ENCODE data around the gene SYPL2. TPM values are rescaled to one million over a fixed set of nuclear protein-coding genes. Genes with fewer than 3 reads are reported as not detected.

The SYPL2 gene
- total RNA-seq, result not detected

DNA sequence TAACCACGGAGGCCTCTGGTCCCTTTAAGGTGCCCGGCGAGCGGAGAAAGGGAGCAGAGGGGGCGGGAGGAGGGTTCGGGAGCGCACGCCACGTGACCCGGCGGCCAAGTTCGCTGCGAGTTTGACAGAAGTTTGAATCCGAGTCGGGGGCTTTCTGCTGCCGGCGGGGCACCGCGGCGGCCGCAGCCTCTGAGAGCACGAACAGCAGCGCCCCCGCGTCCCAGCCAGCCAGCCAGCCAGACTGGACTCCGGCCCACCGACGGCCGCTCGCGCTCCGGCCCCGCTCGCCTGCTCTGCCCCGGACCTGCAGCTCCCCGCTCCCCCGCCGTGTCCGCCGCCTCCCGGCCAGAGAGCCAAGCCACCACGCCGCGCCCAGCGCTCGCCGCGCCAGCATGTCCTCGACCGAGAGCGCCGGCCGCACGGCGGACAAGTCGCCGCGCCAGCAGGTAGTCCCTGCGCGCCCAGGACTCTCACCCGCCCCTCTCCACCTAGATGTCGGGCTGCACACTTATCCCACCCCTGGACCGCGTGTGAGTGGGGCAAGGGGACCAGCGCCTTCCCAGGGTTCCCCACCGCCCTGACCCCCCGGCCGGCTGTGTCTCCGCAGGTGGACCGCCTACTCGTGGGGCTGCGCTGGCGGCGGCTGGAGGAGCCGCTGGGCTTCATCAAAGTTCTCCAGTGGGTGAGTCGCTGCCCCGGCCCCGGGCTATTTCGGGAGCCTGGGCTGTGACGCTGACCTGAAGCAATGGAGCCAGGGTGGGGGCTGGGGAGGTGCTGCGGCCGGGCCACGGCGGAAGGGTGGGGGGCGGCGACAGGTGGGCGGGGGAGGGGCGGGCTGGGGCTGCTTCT, at the start of gene SYPL2:
TSS of gene SYPL2 (plus strand) at position 95 of the 849 bp plus-strand sequence. CDS start at position 393, 298 bp downstream.

GRCh38 chr1:109426281-109427170, 39.8 kb upstream of the SYPL2 start, which contains the start of gene PSMA5:
PSMA5 (minus strand) TSS chr1:109426448; CDS start chr1:109426330, 118 bp downstream.

DNA sequence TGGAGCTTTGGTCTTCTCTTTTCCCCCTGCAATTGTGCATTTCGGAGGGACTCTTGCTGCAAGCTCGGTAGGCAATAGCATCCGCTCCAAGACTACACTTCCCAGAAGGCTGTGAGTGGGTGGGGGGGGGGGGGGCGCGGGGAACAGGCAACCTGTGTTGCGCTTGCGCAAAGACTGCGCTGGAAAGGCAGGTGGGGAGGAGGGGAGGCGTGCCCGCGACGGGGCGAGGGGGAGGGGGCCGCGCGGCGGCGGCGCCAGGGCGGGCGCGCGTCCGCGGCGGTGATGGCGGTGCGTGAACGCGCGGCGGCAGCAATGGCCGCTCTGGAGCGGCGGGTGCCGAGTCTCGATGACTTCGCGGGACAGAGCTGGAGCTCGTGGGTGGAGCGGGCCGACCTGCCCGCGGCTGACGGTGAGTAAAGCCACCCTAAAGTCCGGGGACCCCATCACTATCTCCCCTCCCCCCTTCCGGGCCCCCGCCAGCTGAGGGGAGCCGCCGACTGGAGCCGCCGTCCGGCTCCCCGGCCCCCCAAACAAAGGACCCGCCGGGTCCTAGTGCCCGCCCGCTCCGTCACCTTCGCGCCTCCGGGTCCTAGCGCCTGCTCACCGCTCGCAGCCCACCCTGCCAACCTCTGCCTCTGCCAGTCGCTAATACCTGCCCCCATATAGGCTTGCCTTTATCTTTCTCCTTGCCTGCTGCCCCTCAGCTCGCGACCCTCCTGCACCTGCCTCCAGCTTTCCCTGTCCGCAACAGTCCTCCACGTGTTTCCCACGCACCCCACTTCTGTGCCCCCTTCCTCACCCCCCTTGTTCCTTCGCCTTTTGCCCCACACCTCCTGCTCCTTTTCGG, 17.5 kb downstream of the SYPL2 start, which contains the start of gene ATXN7L2:
TSS of gene ATXN7L2 (plus strand) at position 234 of the 847 bp plus-strand sequence. CDS start at position 283, 49 bp downstream.

DNA sequence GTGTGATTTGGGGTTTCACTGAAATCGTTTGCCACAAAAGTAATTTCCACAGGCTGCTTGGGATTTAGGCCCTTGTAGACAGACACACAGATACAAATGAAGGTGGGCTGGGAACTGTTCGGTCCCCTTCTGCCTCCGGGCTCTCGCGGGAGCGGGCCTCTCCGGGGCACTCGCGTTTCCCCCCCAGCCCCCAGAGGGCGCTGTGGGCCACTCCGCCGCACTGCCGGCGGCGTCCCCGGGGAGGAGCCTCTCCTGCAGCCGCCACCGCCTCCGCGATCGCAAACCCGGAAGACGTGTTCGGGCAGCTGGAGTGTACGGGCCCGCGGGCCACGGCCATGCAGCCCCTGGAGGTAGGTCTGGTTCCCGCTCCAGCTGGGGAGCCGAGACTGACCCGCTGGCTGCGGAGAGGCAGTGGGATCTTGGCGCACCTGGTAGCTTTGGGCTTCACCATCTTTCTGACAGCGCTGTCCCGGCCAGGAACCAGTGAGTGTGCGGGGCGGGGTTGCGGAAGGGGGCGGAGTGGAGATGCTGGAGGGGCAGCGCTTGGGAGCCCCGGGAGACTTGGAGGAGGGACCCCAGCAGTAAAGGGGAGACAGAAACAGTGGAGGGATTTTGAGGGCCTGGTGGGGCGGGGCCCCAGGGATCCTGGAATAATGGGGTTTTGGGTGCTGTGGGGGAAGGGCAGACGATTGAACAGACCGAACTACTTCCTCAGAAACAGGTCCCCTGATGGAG, 27.6 kb downstream of the SYPL2 start, which contains the start of gene CYB561D1:
TSS of gene CYB561D1 (plus strand) at position 290 of the 735 bp plus-strand sequence. CDS start at position 336, 46 bp downstream.

DNA sequence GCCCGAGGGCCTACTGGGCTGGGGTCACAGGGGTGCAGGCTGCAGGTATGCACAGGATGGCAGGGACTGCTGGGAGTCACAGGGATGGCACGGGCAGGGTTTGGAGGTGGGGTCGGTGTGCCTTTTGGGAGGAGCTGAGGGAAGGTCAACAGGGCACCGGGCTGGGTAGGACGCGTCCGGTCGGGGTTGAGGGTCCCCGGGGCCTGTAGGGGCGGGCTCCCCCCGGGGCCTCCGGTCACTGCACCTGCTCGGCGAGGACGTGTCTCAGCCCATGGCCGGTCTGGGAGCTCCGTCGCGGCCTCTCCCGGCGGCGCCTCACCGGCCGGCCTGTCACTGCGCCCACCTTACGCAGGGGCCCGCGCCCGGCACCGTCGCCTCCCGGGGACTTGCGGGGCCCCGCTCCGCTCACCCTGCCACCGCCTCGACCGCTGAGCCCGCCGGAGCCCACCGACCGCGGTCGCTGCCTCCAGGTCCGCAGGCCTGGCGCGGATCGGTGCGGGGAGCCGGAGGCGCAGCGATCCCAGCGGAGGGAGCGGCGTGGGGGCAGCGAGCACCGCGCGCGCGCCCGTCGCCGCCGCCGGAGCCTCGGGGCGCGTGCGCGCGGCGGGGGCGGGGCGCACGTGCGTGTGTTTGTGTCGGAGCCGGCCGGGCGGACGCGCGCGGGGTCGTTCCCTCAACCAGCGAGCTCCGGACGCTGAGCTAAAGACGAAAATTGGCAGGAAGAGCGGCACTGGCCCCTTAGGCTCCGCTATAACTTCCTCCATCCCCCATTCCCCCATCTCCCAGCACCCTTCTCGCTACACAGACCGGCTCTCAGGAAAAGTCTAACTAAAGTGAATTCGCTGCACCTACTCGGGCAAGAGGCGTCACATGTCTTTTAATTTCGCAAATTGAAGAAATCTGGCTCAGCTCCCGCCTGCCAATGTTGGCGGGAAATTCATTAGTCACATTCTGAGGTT, 43.1 kb downstream of the SYPL2 start, which contains the start of gene AMIGO1:
TSS of gene AMIGO1 (minus strand) at position 552 of the 959 bp plus-strand sequence. CDS start 815 bp downstream, outside the sequence.

Other genes starting within 250 kb of the SYPL2 start
- 82.6 TPM for gene CELSR2, start 217.0 kb upstream of the SYPL2 start, total RNA-seq
- 14.1 TPM for gene PSRC1, start 183.4 kb upstream of the SYPL2 start, total RNA-seq
- 0.63 TPM for gene MYBPHL, start 159.5 kb upstream of the SYPL2 start, total RNA-seq
- gene SORT1, start 68.6 kb upstream of the SYPL2 start, total RNA-seq, result 82.9 TPM
- gene PSMA5, start 40.1 kb upstream of the SYPL2 start, total RNA-seq, result 37.2 TPM
- gene ATXN7L2, start 17.4 kb downstream of the SYPL2 start, total RNA-seq, result 9.4 TPM
- gene CYB561D1, start 27.5 kb downstream of the SYPL2 start, total RNA-seq, result 7.5 TPM
- 13.1 TPM for gene AMIGO1, start 43.2 kb downstream of the SYPL2 start, total RNA-seq
- gene GPR61, start 73.3 kb downstream of the SYPL2 start, total RNA-seq, result 5.9 TPM
- 16.6 TPM for gene GNAI3, start 82.1 kb downstream of the SYPL2 start, total RNA-seq
- not detected for gene GNAT2, start 153.1 kb downstream of the SYPL2 start, total RNA-seq
- gene AMPD2, start 153.3 kb downstream of the SYPL2 start, total RNA-seq, result 82.0 TPM
- 6.6 TPM for gene GSTM4, start 189.6 kb downstream of the SYPL2 start, total RNA-seq
- gene GSTM2, start 201.5 kb downstream of the SYPL2 start, total RNA-seq, result 34.4 TPM
- 10.3 TPM for gene GSTM1, start 221.3 kb downstream of the SYPL2 start, total RNA-seq
- gene GSTM5, start 245.7 kb downstream of the SYPL2 start, total RNA-seq, result 4.7 TPM

Data from parietal lobe (tissue), 1 donor.